GM12892 (cell line): Measurements from ENCODE around the gene FSTL3.

Experiments
- POLR2A ChIP-seq: IDR thresholded peaks from 2 replicates; pipeline ENCODE4 v1.6.1; 2011; ENCODE audit warnings: low read depth, low read length, control low read depth
- POLR2AphosphoS5 ChIP-seq: IDR thresholded peaks from 2 replicates; pipeline ENCODE4 v1.6.1; 2011; ENCODE audit warnings: low read depth, low read length, control low read depth
- TAF1 ChIP-seq: IDR thresholded peaks from 2 replicates; pipeline ENCODE4 v1.6.1; 2011; ENCODE audit warnings: low read depth, mild to moderate bottlenecking, control low read depth, low read length, borderline replicate concordance

- TF ChIP-seq POLR2A = no peak
- no peak for TF ChIP-seq POLR2AphosphoS5
- no peak for TF ChIP-seq TAF1
These were observed 1.0 kb downstream of the FSTL3 start for GRCh38 chr19:677201-677600.
